ENCODE data around the gene POFUT1. TPM values are rescaled to one million over a fixed set of nuclear protein-coding genes. Genes with fewer than 3 reads are reported as not detected.

The POFUT1 gene
- total and polyA plus RNA-seq, 9 of the 15 experiments (the other 6 are each of a cell fraction or from before 2014, with no cell fraction given) = 3.5 to 44.7 (median 23.5) TPM

GRCh38 chr20:32277361-32278198, 69.9 kb downstream of the POFUT1 start, which contains the start of gene KIF3B (continued):
- TF ChIP-seq, protein P1, sequence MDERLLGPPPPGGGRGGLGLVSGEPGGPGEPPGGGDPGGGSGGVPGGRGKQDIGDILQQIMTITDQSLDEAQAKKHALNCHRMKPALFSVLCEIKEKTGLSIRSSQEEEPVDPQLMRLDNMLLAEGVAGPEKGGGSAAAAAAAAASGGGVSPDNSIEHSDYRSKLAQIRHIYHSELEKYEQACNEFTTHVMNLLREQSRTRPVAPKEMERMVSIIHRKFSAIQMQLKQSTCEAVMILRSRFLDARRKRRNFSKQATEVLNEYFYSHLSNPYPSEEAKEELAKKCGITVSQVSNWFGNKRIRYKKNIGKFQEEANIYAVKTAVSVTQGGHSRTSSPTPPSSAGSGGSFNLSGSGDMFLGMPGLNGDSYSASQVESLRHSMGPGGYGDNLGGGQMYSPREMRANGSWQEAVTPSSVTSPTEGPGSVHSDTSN (CRISPR knock-in tag; IDR thresholded peaks at IDR 0.05; ENCODE audit: low read depth) = no peak
- TF ChIP-seq, protein P1 (tag; conservative IDR thresholded peaks at IDR 0.05; ENCODE audit: low read depth) = no peak
- TF ChIP-seq HMG20A (CRISPR knock-in tag; conservative IDR thresholded peaks at IDR 0.05) (no peak), POLR2AphosphoS2 (IDR thresholded peaks at IDR 0.05; ENCODE audit: low read length) (no peak), SRSF7 (optimal IDR thresholded peaks at IDR 0.05; ENCODE audit: low read depth, low read length) (no peak), ZZZ3 (IDR thresholded peaks at IDR 0.05) (no peak), ZNF785 (CRISPR knock-in tag; IDR thresholded peaks at IDR 0.05) (no peak), KLF10 (CRISPR knock-in tag; IDR thresholded peaks at IDR 0.05) (no peak), NONO (IDR thresholded peaks at IDR 0.05; ENCODE audit: low read depth in 2 of 2, low read length in 1 of 2) (0 out of 4 replicates have a peak, but pooled peaks of 1 of the 2 experiments have one; percentile 51), GATAD2B (IDR thresholded peaks at IDR 0.05; ENCODE audit: borderline replicate concordance) (peak; percentile 86), MCM5 (IDR thresholded peaks at IDR 0.05; ENCODE audit: low read depth) (no peak), TFAM (CRISPR knock-in tag; conservative IDR thresholded peaks at IDR 0.05) (no peak), ARID1B (IDR thresholded peaks at IDR 0.05) (no peak), CTBP1 (IDR thresholded peaks at IDR 0.05; ENCODE audit: borderline replicate concordance) (peak; percentile 80; the same call in 1 of the 2 replicates), TCF7L2 (IDR thresholded peaks at IDR 0.05; ENCODE audit: low read depth, low read length) (no peak), ZC3H8 (IDR thresholded peaks at IDR 0.05) (no peak), ZEB2 (IDR thresholded peaks at IDR 0.05) (no peak), E2F8 (IDR thresholded peaks at IDR 0.05; ENCODE audit: low read depth, partially characterized antibody) (peak; percentile 89), PHF20 (IDR thresholded peaks at IDR 0.05; ENCODE audit: partially characterized antibody) (peak; percentile 69), ZNF444 (CRISPR knock-in tag; IDR thresholded peaks at IDR 0.05) (no peak), RCOR1 (IDR thresholded peaks at IDR 0.05; ENCODE audit: borderline replicate concordance in 1 of 2, low read depth in 2 of 2, low read length in 2 of 2) (peak in 1 of 2 experiments; percentile 65; a peak in 2 of 4 replicates), CREM (IDR thresholded peaks at IDR 0.05; ENCODE audit: low read depth) (peak; percentile 79), NR2F6 (CRISPR knock-in tag; IDR thresholded peaks at IDR 0.05) (no peak)
- TF ChIP-seq, protein P2, sequence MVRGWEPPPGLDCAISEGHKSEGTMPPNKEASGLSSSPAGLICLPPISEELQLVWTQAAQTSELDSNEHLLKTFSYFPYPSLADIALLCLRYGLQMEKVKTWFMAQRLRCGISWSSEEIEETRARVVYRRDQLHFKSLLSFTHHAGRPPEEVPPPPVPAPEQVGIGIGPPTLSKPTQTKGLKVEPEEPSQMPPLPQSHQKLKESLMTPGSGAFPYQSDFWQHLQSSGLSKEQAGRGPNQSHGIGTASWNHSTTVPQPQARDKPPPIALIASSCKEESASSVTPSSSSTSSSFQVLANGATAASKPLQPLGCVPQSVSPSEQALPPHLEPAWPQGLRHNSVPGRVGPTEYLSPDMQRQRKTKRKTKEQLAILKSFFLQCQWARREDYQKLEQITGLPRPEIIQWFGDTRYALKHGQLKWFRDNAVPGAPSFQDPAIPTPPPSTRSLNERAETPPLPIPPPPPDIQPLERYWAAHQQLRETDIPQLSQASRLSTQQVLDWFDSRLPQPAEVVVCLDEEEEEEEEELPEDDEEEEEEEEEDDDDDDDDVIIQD (CRISPR knock-in tag; IDR thresholded peaks at IDR 0.05) = no peak

Measured in K562 (cell line).